D721Med (cell line): ENCODE data around the gene SLC37A4.

ENCODE experiments used
- DNase-seq: peaks from one replicate; pipeline ENCODE4 v3.0.0; 2011; ENCODE audit warnings: low spot score; ENCODE audit not compliant: insufficient read length
- FAIRE-seq: peaks from 2 replicates; lab custom pipeline; 2011; peaks lifted over from hg19 to GRCh38; lab: Jason Lieb, UNC
- CTCF ChIP-seq: IDR thresholded peaks from 2 replicates; pipeline ENCODE4 v1.5.1; 2012; ENCODE audit warnings: mild to moderate bottlenecking, control low read depth; ENCODE audit not compliant: insufficient read depth; ENCODE audit errors: missing control alignments

The SLC37A4 gene

DNA sequence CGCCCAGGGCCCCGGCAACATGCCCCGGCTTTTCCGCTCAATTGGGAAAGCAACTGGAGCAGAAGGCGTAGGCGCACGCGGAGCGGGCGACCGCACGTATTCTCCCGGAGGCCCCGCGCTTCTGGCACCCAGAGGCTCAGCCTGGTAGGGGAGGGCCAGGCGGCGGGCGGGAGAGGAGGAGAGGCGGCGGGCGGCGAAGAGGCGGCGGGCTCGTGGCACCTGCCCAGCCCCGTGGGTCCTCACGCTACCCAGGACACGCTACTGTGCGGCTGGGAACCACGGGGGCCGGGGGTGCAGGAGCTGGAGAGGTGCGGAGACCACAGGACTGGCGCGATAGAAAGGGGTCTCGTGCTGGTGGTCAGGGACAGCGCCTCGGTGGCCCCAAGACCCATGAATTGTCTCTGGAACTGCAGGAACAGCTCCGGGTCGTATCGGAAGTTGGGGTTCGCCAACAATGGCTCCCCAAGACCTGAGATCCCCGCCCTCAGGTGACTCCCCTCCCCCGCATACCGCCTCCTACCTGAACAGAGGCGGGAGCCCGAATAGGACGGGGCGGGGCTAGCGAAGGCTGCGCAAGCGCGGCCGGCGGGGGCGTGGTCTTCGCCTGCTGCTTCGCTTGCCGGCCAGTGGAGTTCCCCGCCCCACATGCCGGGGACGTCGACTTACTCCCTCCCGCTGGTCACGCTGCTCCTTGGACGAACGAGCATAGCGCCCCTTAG lies at the start of gene SLC37A4:
SLC37A4 (minus strand) TSS at position 549 of the 719 bp plus-strand sequence.
- no peak for FAIRE-seq
- peak; percentile 79 for TF ChIP-seq CTCF
- peak; percentile 96 for DNase-seq

DNA sequence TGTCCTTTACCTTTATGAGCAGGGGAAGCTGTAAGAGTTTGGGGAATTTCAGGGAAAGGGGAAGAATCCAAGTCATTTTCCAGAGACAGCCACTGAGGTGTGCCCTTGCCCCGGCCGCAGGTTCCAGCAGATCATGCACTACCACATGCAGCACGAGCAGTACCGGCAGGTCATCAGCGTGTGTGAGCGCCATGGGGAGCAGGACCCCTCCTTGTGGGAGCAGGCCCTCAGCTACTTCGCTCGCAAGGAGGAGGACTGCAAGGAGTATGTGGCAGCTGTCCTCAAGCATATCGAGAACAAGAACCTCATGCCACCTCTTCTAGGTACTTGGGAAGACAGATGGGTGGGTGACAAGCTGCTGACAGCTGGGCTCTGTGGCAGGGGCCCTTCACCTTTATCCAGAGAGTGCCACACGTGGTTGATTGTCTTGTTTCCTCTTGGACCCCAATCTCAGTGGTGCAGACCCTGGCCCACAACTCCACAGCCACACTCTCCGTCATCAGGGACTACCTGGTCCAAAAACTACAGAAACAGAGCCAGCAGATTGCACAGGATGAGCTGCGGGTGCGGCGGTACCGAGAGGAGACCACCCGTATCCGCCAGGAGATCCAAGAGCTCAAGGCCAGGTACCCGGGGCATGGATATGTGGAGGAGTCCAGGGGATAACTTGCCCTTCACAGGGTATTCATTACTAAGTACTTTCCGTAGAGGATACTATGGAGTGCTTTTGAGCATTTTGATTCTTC lies 48.2 kb upstream of the SLC37A4 start:
- no peak for DNase-seq
- FAIRE-seq: no peak
- no peak for TF ChIP-seq CTCF

GRCh38 chr11:119077839-119078238 lies 47.2 kb upstream of the SLC37A4 start:
- no peak for TF ChIP-seq CTCF
- FAIRE-seq (no peak), DNase-seq (no peak)

DNA sequence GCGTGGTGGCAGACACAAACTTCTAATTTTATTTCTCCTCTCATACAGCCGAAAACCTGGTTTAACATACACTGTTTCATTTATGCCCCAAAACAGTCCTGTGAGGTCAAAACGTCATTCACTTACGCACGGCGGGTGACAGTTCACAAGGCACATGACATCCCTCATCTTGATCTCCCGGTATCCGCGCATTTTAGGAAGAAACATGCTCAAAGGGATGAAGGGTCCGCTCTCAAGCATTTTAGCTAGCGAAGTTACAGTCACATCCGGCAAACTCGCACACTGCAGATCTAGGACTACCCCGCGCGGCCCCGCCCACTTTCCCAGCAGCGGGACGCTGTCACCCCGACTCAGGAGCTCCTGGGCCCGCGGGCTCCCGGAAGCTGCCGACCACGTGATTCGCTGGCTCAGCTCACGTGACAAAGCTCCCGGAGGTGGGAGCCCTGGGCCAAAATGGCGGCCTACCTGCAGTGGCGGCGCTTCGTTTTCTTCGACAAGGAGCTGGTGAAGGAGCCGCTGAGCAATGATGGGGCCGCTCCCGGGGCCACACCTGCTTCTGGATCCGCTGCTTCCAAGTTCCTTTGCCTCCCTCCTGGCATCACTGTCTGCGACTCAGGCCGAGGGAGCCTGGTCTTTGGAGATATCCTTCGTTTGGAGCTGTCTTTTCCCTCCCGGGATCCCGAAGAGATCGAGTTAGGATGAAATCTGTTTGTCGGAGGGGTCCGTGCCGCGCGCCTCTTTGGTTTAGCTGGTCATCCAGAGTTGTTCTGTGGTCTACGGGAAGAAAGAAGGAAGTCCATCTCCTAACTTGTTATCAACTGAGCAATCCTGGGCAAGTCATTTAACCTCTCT lies 36.9 kb upstream of the SLC37A4 start, which contains the start of gene VPS11:
VPS11 (plus strand) TSS at position 448 of the 852 bp plus-strand sequence; CDS start at position 454, 6 bp downstream.
- FAIRE-seq (no peak), DNase-seq (peak; percentile 100)
- TF ChIP-seq CTCF: no peak

DNA sequence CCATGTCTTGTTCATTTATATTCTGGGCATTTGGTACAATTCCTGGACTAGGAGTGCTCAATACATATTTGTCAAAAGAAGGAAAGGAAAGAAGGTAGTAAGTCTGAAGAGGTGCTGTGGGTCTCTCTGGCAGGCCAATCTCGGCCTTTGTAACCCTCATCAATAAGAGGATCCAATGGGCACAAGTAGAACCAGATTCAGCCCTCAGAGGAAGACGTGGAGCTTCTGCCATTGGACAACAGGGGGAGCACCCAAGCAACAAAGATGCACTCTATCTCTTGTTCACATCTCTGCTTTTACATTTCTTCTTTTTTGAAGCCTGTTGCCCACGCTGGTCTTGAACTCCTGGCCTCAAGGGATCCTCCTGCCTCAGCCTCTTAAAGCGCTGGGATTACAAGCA lies 34.7 kb upstream of the SLC37A4 start:
- peak; percentile 40 for TF ChIP-seq CTCF
- DNase-seq: no peak
- FAIRE-seq: no peak

DNA sequence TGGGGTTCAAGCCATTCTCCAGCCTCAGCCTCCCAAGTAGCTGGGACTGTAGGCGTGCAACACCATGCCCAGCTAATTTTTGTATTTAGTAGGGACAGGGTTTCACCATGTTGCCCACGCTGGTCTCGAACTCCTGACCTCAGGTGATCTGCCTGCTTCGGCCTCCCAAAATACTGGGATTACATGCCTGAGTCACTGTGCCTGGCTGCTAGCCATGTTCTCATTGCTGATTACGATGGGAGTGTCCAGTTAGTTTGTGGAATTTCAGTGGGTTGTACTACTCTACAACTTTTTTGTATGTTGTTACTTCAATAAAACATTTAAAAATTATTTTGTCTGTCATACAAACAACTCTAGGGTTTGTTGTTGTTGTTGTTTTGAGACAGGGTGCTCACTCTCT lies 32.1 kb upstream of the SLC37A4 start:
- TF ChIP-seq CTCF: no peak
- DNase-seq: no peak
- no peak for FAIRE-seq
